HFFc6 (cell line): ENCODE results near the gene MYZAP. TPM values are rescaled to one million over a fixed set of nuclear protein-coding genes. Genes with fewer than 3 reads are reported as not detected.

Experiments
- DNase-seq: peaks from one replicate; pipeline ENCODE4 v3.0.0-alpha.2; 2018
- H3K27ac Mint-ChIP-seq: 2 replicates; pipeline ENCODE4 v1.8.0; 2020; ENCODE audit warnings: mild to moderate bottlenecking, mixed read lengths
- H3K27me3 Mint-ChIP-seq: 2 replicates; pipeline ENCODE4 v1.8.0; 2021; ENCODE audit warnings: mild to moderate bottlenecking, moderate library complexity, mixed read lengths; ENCODE audit not compliant: insufficient read depth
- H3K36me3 Mint-ChIP-seq: 2 replicates; pipeline ENCODE4 v1.8.0; 2021; ENCODE audit warnings: low read depth, mixed read lengths
- H3K4me1 Mint-ChIP-seq: 2 replicates; pipeline ENCODE4 v1.8.0; 2020; ENCODE audit warnings: low read depth, mixed read lengths
- H3K4me3 Mint-ChIP-seq: 2 replicates; pipeline ENCODE4 v1.8.0; 2020; ENCODE audit warnings: mild to moderate bottlenecking, moderate library complexity, mixed read lengths
- H3K9me3 Mint-ChIP-seq: 2 replicates; pipeline ENCODE4 v1.8.0; 2020; ENCODE audit warnings: mild to moderate bottlenecking, mixed read lengths
- CTCF ChIP-seq: fragments of 200-600 bp; sonication (generic); IDR thresholded peaks from 2 replicates; pipeline ENCODE4 v1.5.0; 2021; ENCODE audit warnings: antibody characterized with exemption, mild to moderate bottlenecking
- total RNA-seq, 6 experiments: library from RNA; stranded (reverse); fragmentation: NEBNext Ultra II Directional; extraction: Animal tissue kit (Norgen Biotek cat#: 25700); gene quantifications; 2 replicates in 1 of 6; 3 replicates in 5 of 6; pipeline ENCODE4 v1.2.3, GENCODE V29; 2021

Gene MYZAP
- total RNA-seq, 6 experiments from 2014 or later: 0.12 TPM; not detected in 5

GRCh38 chr15:57591237-57591821 is 375 bp upstream of the MYZAP start:
- H3K4me1 Mint-ChIP-seq: peaks cover 9% of the 10 kb centered on the region
- peaks cover 18% of the 10 kb centered on the region for H3K27me3 Mint-ChIP-seq
- H3K36me3 Mint-ChIP-seq: no peaks in the 10 kb centered on the region
- H3K9me3 Mint-ChIP-seq: no peaks in the 10 kb centered on the region
- TF ChIP-seq CTCF: no peak
- no peak overlapping the region for H3K4me3 Mint-ChIP-seq
- H3K27ac Mint-ChIP-seq: no peak overlapping the region
- DNase-seq: no peak

- Mint-ChIP-seq H3K27ac (no peak overlapping the region), H3K27me3 (peaks cover 18% of the 10 kb centered on the region), H3K36me3 (no peaks in the 10 kb centered on the region), H3K4me1 (peaks cover 2% of the 10 kb centered on the region), H3K9me3 (no peaks in the 10 kb centered on the region), H3K4me3 (no peak overlapping the region)
- no peak for TF ChIP-seq CTCF
- no peak for DNase-seq
Observed at GRCh38 chr15:57592426-57592825, 722 bp downstream of the MYZAP start.

- no peak for DNase-seq
- no peaks in the 10 kb centered on the region for H3K36me3 Mint-ChIP-seq
- TF ChIP-seq CTCF: no peak
- no peak overlapping the region for H3K4me3 Mint-ChIP-seq
- no peaks in the 10 kb centered on the region for H3K9me3 Mint-ChIP-seq
- H3K4me1 Mint-ChIP-seq: no peaks in the 10 kb centered on the region
- no peak overlapping the region for H3K27ac Mint-ChIP-seq
- H3K27me3 Mint-ChIP-seq: peaks cover 18% of the 10 kb centered on the region
Observed at GRCh38 chr15:57592836-57593420, 1.2 kb downstream of the MYZAP start.

GRCh38 chr15:57594479-57594878 is 2.8 kb downstream of the MYZAP start:
- H3K4me1 Mint-ChIP-seq: no peaks in the 10 kb centered on the region
- H3K27me3 Mint-ChIP-seq: peaks cover 26% of the 10 kb centered on the region
- no peak for TF ChIP-seq CTCF
- no peaks in the 10 kb centered on the region for H3K9me3 Mint-ChIP-seq
- H3K4me3 Mint-ChIP-seq: no peak overlapping the region
- DNase-seq: no peak
- H3K27ac Mint-ChIP-seq: no peak overlapping the region
- H3K36me3 Mint-ChIP-seq: no peaks in the 10 kb centered on the region

- no peak overlapping the region for H3K4me3 Mint-ChIP-seq
- H3K27ac Mint-ChIP-seq: no peak overlapping the region
- TF ChIP-seq CTCF: no peak
- no peaks in the 10 kb centered on the region for H3K4me1 Mint-ChIP-seq
- H3K36me3 Mint-ChIP-seq: no peaks in the 10 kb centered on the region
- no peaks in the 10 kb centered on the region for H3K9me3 Mint-ChIP-seq
- peaks cover 30% of the 10 kb centered on the region for H3K27me3 Mint-ChIP-seq
- DNase-seq: no peak
Observed at GRCh38 chr15:57595011-57595866, 3.5 kb downstream of the MYZAP start.
